ENCODE data around the gene OXLD1.
"Not testable (repeated sequence)": the region's sequence is repeated elsewhere in the genome, so short reads cannot be mapped to it uniquely, and the experiment has no call there.

OXLD1 gene

GRCh38 chr17:81648707-81649085 lies 17.7 kb downstream of the OXLD1 start:
- no peak for DNase-seq

GRCh38 chr17:81648013-81648706 lies 18.2 kb downstream of the OXLD1 start:
- no peak for DNase-seq

- no peak for DNase-seq
Measured at GRCh38 chr17:81647640-81648012, 18.8 kb downstream of the OXLD1 start.

GRCh38 chr17:81646869-81647600 lies 19.4 kb downstream of the OXLD1 start:
- no peak for DNase-seq

GRCh38 chr17:81644976-81645952 lies 21.1 kb downstream of the OXLD1 start:
- DNase-seq: no peak

- no peak for DNase-seq
Measured at GRCh38 chr17:81644496-81644895, 21.9 kb downstream of the OXLD1 start.

GRCh38 chr17:81641825-81642489 lies 24.4 kb downstream of the OXLD1 start:
- DNase-seq: no peak

- DNase-seq: no peak
Measured at GRCh38 chr17:81640011-81640410, 26.4 kb downstream of the OXLD1 start.

GRCh38 chr17:81638683-81639082 lies 27.7 kb downstream of the OXLD1 start:
- DNase-seq: no peak

GRCh38 chr17:81636505-81637288 lies 29.7 kb downstream of the OXLD1 start, which contains the start of the genes NPLOC4 and TSPAN10:
TSS of gene NPLOC4 (minus strand) at chr17:81637112. CDS start at chr17:81636930, 182 bp downstream.
TSS of gene TSPAN10 (plus strand) at chr17:81637196. CDS start at chr17:81642413, 5,217 bp downstream.
- peak; percentile 88 for DNase-seq

GRCh38 chr17:81635973-81636504 lies 30.4 kb downstream of the OXLD1 start:
- no peak for DNase-seq

GRCh38 chr17:81635431-81635830 lies 31.0 kb downstream of the OXLD1 start:
- DNase-seq: no peak

- DNase-seq: no peak
Measured at GRCh38 chr17:81631482-81631881, 34.9 kb downstream of the OXLD1 start.

GRCh38 chr17:81630274-81630673 lies 36.1 kb downstream of the OXLD1 start:
- DNase-seq: no peak

- no peak for DNase-seq
Measured at GRCh38 chr17:81621494-81622130, 44.8 kb downstream of the OXLD1 start.

- DNase-seq: not testable (repeated sequence)
Measured at GRCh38 chr17:81618307-81618706, 48.1 kb downstream of the OXLD1 start.

- no peak for DNase-seq
Measured at GRCh38 chr17:81616877-81617276, 49.5 kb downstream of the OXLD1 start.

- DNase-seq: no peak
Measured at GRCh38 chr17:81615401-81615930, 50.9 kb downstream of the OXLD1 start.

Data from midbrain (tissue), 1 donor.